Motor neuron (in vitro differentiated cells): Measurements from ENCODE around the gene KRTAP10-4. TPM values are rescaled to one million over a fixed set of nuclear protein-coding genes. Genes with fewer than 3 reads are reported as not detected.
A peak's percentile ranks its signal among the peaks of the same experiment; 100 is the strongest.
"Not testable (repeated sequence)": the region's sequence is repeated elsewhere in the genome, so short reads cannot be mapped to it uniquely, and the experiment has no call there.

Experiments
- ATAC-seq, 8 experiments: fragments of 200-7000 bp; cut with Tn5 transposase; replicated peaks in 6 of 8; 2 replicates each; pipeline ENCODE4 v1.8.0; 2021; ENCODE audit warnings: mild to moderate bottlenecking in 8 of 8, moderate library complexity in 8 of 8
- H3K27ac ChIP-seq, 2 donors: fragments of 250-450 bp; sonication (Bioruptor Pico); 2 replicates each; pipeline ENCODE4 v1.9.0; 2021; ENCODE audit warnings: antibody characterized with exemption in 2 of 2, mild to moderate bottlenecking in 2 of 2, moderate library complexity in 1 of 2
- H3K4me1 ChIP-seq, 2 donors: fragments of 250-450 bp; sonication (Bioruptor Pico); replicated peaks in 1 of 2; 2 replicates each; pipeline ENCODE4 v1.6.1; 2021; ENCODE audit warnings: antibody characterized with exemption in 2 of 2, mild to moderate bottlenecking in 2 of 2, moderate library complexity in 1 of 2
- H3K4me3 ChIP-seq, 5 donors: fragments of 250-450 bp; sonication (Bioruptor Pico); 2 replicates each; pipeline ENCODE4 v1.9.0; 2021; ENCODE audit warnings: antibody characterized with exemption in 5 of 5, mild to moderate bottlenecking in 5 of 5, moderate library complexity in 4 of 5
- WGBS, 10 experiments: fragments of 450-650 bp; shearing (Covaris generic); methylation state at CpG; one replicate each; pipeline ENCODE4 v1.0.0; 2022; 5-methylcytosine and 5-hydroxymethylcytosine counted together
- in situ Hi-C, 9 experiments: fragments of 400-800 bp; cut with MboI; loops; one replicate each; pipeline ENCODE4 v1.15.0; 2021; ENCODE audit warnings: low sequenced_read_pairs in 9 of 9, low pct_unique_long_range_greater_than_20kb in 2 of 9; ENCODE audit not compliant: unreplicated experiment in 9 of 9
- total RNA-seq, 8 experiments: library from RNA; unstranded; fragments of 300-600 nt; gene quantifications; 2 replicates each; pipeline versions ENCODE4 v1.2.3 to v1.2.4, GENCODE V29; 2022

Gene KRTAP10-4
- total RNA-seq, 8 experiments from 2014 or later: 0.41 to 1.00 (median 0.87) TPM; not detected in 5

- in situ Hi-C loops: no loop called here
- Histone ChIP-seq H3K4me1 (peaks cover 3 to 10% of the 10 kb centered on the region in 2 donors), H3K27ac (no peak overlapping the region), H3K4me3 (no peak overlapping the region)
- ATAC-seq: no peak
- 67 to 80% methylated on average over 1 to 3 of the region's 7 CpGs; no CpG with 5 or more reads in 8 of the 10 experiments for WGBS, 10 experiments
Observed at GRCh38 chr21:44579833-44580144, 6.3 kb downstream of the KRTAP10-4 start.

- H3K4me3 ChIP-seq, ATAC-seq, H3K27ac ChIP-seq, in situ Hi-C loops: not testable (repeated sequence)
- 0 to 80% (median 51%) methylated on average over 1 to 3 of the region's 19 CpGs; no CpG with 5 or more reads in 5 of the 10 experiments for WGBS, 10 experiments
- peaks cover 3 to 10% of the 10 kb centered on the region in 2 donors for H3K4me1 ChIP-seq
Observed at GRCh38 chr21:44580231-44580821, 6.8 kb downstream of the KRTAP10-4 start, which contains the start of gene KRTAP10-5. Gene KRTAP10-5 (minus strand): TSS chr21:44580604. CDS start chr21:44580578, 26 bp downstream.

- 29 to 89% (median 80%) methylated on average over 2 to 3 of the region's 3 CpGs; no CpG with 5 or more reads in 1 of the 10 experiments for WGBS, 10 experiments
- peaks cover 3 to 10% of the 10 kb centered on the region in 2 donors for H3K4me1 ChIP-seq
- H3K4me3 ChIP-seq: no peak overlapping the region
- in situ Hi-C loops: no loop called here
- no peak overlapping the region for H3K27ac ChIP-seq
- no peak for ATAC-seq
Observed at GRCh38 chr21:44581158-44581557, 7.6 kb downstream of the KRTAP10-4 start.

DNA sequence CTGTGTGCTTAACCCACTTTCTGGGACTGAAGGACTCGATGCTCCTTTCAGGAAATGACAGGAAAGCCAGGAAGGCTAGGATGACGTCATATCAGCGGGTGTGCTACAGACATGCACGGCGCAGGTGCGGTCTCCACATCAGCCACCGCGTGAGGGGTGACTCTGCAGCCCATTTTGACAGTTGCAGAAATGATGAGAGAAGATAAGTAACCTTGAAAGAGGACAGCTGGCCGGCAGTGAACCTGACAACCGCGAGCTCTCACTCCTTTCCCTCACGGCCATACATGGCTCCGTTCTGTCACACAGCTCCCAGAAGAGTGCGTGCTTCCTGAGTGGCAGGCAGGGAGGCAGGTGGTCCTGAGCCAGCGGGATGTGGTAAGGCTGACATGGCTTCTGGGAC is 8.5 kb downstream of the KRTAP10-4 start:
- Histone ChIP-seq H3K4me1 (peaks cover 3 to 10% of the 10 kb centered on the region in 2 donors), H3K4me3 (no peak overlapping the region), H3K27ac (no peak overlapping the region)
- 17 to 97% (median 86%) methylated on average over 2 to 10 of the region's 15 CpGs for WGBS, 10 experiments
- ATAC-seq: no peak
- in situ Hi-C loops: no loop called here

- Histone ChIP-seq H3K4me1 (peaks cover 3 to 10% of the 10 kb centered on the region in 2 donors), H3K27ac (peak overlapping the region in 1 of 2 donors; percentile 7), H3K4me3 (no peak overlapping the region)
- in situ Hi-C loops: no loop called here
- peak in 7 of 8 experiments; percentile 22 to 92 (median 88) for ATAC-seq
- WGBS, 10 experiments: 4 to 80% (median 13%) methylated on average over 1 to 7 of the region's 11 CpGs; no CpG with 5 or more reads in 5 of the 10 experiments
Observed at GRCh38 chr21:44583089-44583799, 9.7 kb downstream of the KRTAP10-4 start.

DNA sequence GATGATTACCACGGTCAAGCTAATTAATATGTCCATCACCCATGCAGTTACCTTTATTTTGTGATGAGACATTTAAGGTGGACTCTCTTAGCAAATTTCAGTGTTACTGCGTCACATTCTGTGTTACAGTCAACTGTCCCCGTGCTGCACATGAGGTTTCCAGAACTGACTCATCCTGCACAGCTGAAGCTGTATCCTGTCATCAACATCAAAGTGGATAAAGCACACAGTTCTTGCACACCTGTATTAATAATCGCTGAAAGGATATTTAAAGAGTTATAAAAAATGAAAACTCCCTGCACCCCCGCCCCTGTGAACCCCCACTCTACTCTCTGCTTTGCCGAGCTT is 10.2 kb downstream of the KRTAP10-4 start:
- no peak overlapping the region for H3K4me3 ChIP-seq
- H3K4me1 ChIP-seq: peaks cover 3 to 10% of the 10 kb centered on the region in 2 donors
- H3K27ac ChIP-seq: no peak overlapping the region
- 0 to 100% (median 87%) methylated on average over 1 to 6 of the region's 6 CpGs for whole genome bisulfite sequencing, 10 experiments
- peak; percentile 19 to 73 (median 49) for ATAC-seq
- in situ Hi-C loops: no loop called here

DNA sequence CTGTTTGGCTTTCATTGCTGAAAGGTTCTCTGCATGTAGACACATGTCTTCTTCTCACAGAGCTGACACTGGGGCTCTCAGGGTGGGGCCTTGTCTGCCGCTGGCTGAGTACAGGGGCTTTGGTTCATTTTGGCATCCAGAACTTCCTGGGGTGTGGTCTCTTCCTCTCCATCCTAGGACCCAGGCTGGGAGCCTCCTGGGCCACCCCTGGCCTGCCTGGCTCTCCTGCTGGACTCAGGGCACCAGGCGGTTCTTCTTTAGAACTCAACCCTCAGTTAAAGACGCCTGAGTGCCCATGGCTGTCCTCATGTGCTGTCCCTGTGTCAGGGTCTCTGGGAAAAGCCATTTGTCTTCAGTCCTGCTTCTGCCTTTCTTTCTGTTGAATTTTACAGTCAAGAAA is 12.4 kb downstream of the KRTAP10-4 start:
- no peak overlapping the region for H3K4me3 ChIP-seq
- 43 to 100% (median 73%) methylated on average over 1 to 2 of the region's 3 CpGs; no CpG with 5 or more reads in 6 of the 10 experiments for WGBS, 10 experiments
- in situ Hi-C loops: no loop called here
- peaks cover 3 to 10% of the 10 kb centered on the region in 2 donors for H3K4me1 ChIP-seq
- no peak overlapping the region for H3K27ac ChIP-seq
- ATAC-seq: no peak

DNA sequence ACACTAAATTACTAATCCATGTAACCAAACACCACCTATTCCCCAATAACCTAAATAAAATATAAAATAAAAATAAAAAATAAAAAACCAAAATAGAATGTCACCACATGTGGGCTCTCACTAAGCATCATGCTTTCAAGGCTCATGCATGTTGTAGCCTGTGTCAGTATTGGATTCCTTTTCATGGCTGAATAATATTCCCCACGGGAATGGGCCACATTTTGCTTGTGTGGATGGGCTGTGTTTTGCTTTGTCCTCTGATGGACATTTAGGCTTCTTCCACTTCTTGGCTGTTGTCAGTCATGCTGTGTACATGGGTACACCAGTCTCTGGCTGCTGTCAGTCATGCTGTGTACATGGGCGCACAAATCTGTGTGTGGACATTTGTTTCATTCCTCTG is 15.6 kb downstream of the KRTAP10-4 start:
- Histone ChIP-seq H3K4me1 (no peaks in the 10 kb centered on the region), H3K4me3 (no peak overlapping the region), H3K27ac (no peak overlapping the region)
- in situ Hi-C loops: no loop called here
- no peak for ATAC-seq
- WGBS, 10 experiments: 20 to 100% (median 80%) methylated on average over 1 to 2 of the region's 2 CpGs; no CpG with 5 or more reads in 3 of the 10 experiments

DNA sequence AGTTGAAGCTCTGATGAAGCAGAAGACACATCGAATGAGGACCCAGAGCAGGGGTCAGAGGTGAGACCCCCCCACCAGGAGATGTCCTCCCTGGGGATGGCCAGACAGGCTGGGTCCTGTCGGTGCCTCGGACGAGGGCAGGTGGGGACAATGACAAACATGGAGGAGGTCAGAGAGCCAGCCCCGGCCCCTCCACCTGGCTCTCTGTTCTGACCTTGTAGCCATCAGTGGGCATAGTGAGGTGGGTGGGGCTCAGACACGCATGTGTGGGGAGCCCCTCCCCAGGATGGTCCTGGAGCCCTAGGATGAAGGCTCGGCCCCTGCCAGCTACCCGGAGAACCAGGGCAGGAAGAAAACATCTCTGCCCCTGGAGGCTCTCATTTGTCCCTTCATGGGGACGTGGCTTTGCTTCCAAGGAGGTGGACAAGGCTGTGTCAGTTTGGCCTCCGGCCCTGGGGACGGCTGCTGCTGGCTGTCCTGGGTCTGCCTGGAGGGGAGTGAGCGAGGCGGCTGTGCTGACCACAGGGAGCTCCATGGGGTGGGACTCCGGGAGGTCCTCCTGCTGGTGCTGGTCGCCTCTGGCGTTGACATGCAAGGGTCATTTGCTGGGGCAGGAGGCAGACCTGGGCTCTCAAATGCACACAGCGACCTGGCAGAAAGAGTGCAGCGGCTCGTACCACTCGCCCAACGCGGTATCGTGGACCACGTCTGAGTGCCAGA is 16.2 kb downstream of the KRTAP10-4 start:
- whole genome bisulfite sequencing, 10 experiments: 20 to 76% (median 65%) methylated on average over 1 to 9 of the region's 24 CpGs; no CpG with 5 or more reads in 7 of the 10 experiments
- Histone ChIP-seq H3K4me3 (no peak overlapping the region), H3K4me1 (no peaks in the 10 kb centered on the region), H3K27ac (no peak overlapping the region)
- ATAC-seq: no peak
- in situ Hi-C loops: no loop called here

- Histone ChIP-seq H3K4me3 (no peak overlapping the region), H3K27ac (no peak overlapping the region), H3K4me1 (no peaks in the 10 kb centered on the region)
- no CpG with 5 or more reads among the region's 10 CpGs for WGBS, 10 experiments
- no peak for ATAC-seq
- in situ Hi-C loops: no loop called here
Observed at GRCh38 chr21:44590311-44590721, 16.8 kb downstream of the KRTAP10-4 start.

DNA sequence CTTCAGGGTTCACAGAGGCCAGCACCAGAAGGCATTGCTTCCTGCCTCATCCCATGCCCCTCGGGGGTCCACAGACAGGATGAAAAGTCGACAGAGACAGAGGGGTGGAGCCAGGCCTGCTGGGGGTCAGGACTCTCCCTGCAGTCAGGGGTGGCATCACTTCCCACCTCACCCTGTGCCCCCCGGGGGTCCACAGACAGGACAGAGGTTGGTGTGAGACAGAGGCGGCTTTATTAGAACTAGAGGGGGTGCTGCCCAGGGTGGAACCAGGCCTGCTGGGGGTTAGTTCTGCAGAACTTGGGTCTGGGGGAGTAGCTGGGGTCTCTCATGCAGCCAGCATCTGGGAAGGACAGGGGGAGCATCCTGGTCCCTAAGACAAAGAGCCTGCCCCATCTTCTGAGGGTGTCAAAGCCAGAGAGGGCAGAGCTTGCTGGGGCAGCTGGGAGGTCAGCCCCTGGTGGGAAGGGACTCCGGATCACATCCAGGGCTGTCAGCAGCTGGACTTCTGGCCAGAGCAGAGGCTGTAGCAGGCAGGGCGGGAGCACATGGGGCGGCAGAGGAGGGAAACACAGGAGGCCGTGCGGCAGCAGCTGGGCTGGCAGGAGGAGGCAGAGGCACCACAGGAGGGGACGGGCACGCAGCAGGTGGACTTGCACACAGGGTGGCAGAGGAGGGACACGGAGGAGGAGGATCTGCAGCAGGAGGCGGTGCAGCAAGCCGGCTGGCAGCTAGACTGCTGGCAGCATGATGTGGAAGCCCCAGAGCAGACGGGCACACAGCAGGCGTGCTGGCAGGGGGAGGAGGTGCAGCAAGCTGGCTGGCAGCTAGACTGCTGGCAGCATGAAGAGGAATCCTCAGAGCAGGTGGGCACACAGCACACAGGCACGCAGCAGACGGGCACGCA is 17.6 kb downstream of the KRTAP10-4 start:
- H3K4me1 ChIP-seq, ATAC-seq, H3K4me3 ChIP-seq, in situ Hi-C loops, H3K27ac ChIP-seq: not testable (repeated sequence)
- WGBS, 10 experiments: 0% methylated on average over 1 of the region's 19 CpGs; no CpG with 5 or more reads in 9 of the 10 experiments

DNA sequence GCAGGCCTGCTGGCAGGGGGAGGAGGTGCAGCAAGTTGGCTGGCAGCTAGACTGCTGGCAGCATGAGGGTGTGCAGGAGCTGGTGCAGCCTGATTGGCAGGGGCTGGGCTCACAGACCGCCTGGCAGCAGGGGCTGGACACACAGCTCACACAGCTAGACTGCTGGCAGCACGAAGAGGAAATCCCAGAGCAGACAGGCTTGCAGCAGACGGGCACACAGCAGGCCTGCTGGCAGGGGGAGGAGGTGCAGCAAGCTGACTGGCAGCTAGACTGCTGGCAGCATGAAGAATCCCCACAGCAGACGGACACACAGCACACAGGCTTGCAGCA is 18.2 kb downstream of the KRTAP10-4 start:
- H3K27ac ChIP-seq, H3K4me1 ChIP-seq, in situ Hi-C loops, H3K4me3 ChIP-seq, ATAC-seq: not testable (repeated sequence)
- no CpG with 5 or more reads among the region's 4 CpGs for WGBS, 10 experiments
